A549 (cell line): ENCODE measurements around the gene KDELR3. TPM values are rescaled to one million over a fixed set of nuclear protein-coding genes. Genes with fewer than 3 reads are reported as not detected.

Experiments
- ATAC-seq, 2 experiments: fragments of 200-7000 bp in 1 of 2; fragments of >200 bp in 1 of 2; cut with Nextera tagmentation in 1 of 2; cut with Tn5 transposase in 1 of 2; 3 replicates each; pipeline versions ENCODE4 v1.8.0 to v1.9.1; 2018 to 2020; ENCODE audit warnings: mild to moderate bottlenecking in 1 of 2, moderate library complexity in 1 of 2
- CTCF ChIA-PET: fragments of 300-600 bp; sonication (Branson Sonifier 250); formaldehyde crosslinking; extraction: SDS; loops from one replicate; lab custom pipeline; 2021; ENCODE audit warnings: antibody characterized with exemption, inconsistent platforms; lab: Yijun Ruan, JAX
- POLR2A ChIA-PET: fragments of 350-600 bp; formaldehyde crosslinking; extraction: SDS; loops from one replicate; lab custom pipeline; 2021; ENCODE audit warnings: antibody characterized with exemption, inconsistent platforms; lab: Yijun Ruan, JAX
- DNase-seq, 2 experiments: peaks; one replicate each; pipeline versions ENCODE4 v3.0.0 to v3.0.0-alpha.2; 2011 to 2016; ENCODE audit warnings: low read depth in 1 of 2, low spot score in 1 of 2
- FAIRE-seq: peaks from 2 replicates; lab custom pipeline; 2011; peaks lifted over from hg19 to GRCh38; lab: Jason Lieb, UNC
- H3K27ac ChIP-seq, 2 experiments: fragments of >200 bp; sonication (Bioruptor Twin); formaldehyde crosslinking; 3 replicates each; pipeline ENCODE4 v1.5.1; 2016 to 2017
- H3K4me1 ChIP-seq: fragments of >200 bp; sonication (Bioruptor Twin); formaldehyde crosslinking; 3 replicates; pipeline ENCODE4 v1.6.1; 2016
- H3K4me2 ChIP-seq: fragments of >200 bp; sonication (Bioruptor Twin); formaldehyde crosslinking; 3 replicates; pipeline ENCODE4 v1.6.1; 2016
- H3K4me3 ChIP-seq: fragments of >200 bp; sonication (Bioruptor Twin); formaldehyde crosslinking; 3 replicates; pipeline ENCODE4 v1.5.1; 2016
- H3K9me3 ChIP-seq: fragments of >200 bp; sonication (Bioruptor Twin); formaldehyde crosslinking; 3 replicates; pipeline ENCODE4 v1.6.1; 2016
- CBX2 ChIP-seq: fragments of 200-600 bp; sonication (generic); IDR thresholded peaks from 2 replicates; pipeline ENCODE4 v1.6.1; 2016; ENCODE audit warnings: low read depth, mild to moderate bottlenecking, borderline replicate concordance
- CHD2 ChIP-seq: fragments of 150-350 bp; IDR thresholded peaks from 2 replicates; pipeline ENCODE4 v1.6.1; 2014; ENCODE audit warnings: low read length; ENCODE audit not compliant: partially characterized antibody
- EHF ChIP-seq: fragments of 250-450 bp; sonication (Bioruptor Pico); IDR thresholded peaks from 2 replicates; pipeline ENCODE4 v1.5.0; 2020; ENCODE audit warnings: mild to moderate bottlenecking
- EP300 ChIP-seq, 2 experiments: fragments of >200 bp; sonication (Bioruptor Twin); formaldehyde crosslinking; IDR thresholded peaks; 2 replicates in 1 of 2; 3 replicates in 1 of 2; pipeline ENCODE4 v1.6.1; 2016 to 2017
- HDAC2 ChIP-seq: fragments of 200-600 bp; sonication (generic); IDR thresholded peaks from 2 replicates; pipeline ENCODE4 v1.6.1; 2016
- HOXB13 ChIP-seq: fragments of 250-450 bp; sonication (Bioruptor Pico); IDR thresholded peaks from 2 replicates; pipeline ENCODE4 v1.5.0; 2020; ENCODE audit warnings: low read depth, mild to moderate bottlenecking, moderate library complexity
- JUN ChIP-seq, 2 experiments: fragments of >200 bp; sonication (Bioruptor Twin); formaldehyde crosslinking; IDR thresholded peaks; 2 replicates in 1 of 2; 3 replicates in 1 of 2; pipeline ENCODE4 v1.6.1; 2016 to 2017
- JUNB ChIP-seq: fragments of >200 bp; sonication (Bioruptor Twin); formaldehyde crosslinking; IDR thresholded peaks from 2 replicates; pipeline ENCODE4 v1.6.1; 2016
- KDM5A ChIP-seq: fragments of 200-600 bp; sonication (generic); IDR thresholded peaks from 2 replicates; pipeline ENCODE4 v1.6.1; 2016; ENCODE audit warnings: antibody characterized with exemption, mild to moderate bottlenecking
- MAFK ChIP-seq: fragments of 450-650 bp; IDR thresholded peaks from 2 replicates; pipeline ENCODE4 v1.6.1; 2014; ENCODE audit not compliant: partially characterized antibody
- NFE2L2 ChIP-seq: fragments of 150-350 bp; conservative IDR thresholded peaks from 2 replicates; pipeline ENCODE4 v1.6.1; 2014; ENCODE audit warnings: low read length
- NR3C1 ChIP-seq: fragments of >200 bp; sonication (Bioruptor Twin); formaldehyde crosslinking; IDR thresholded peaks from 3 replicates; pipeline ENCODE4 v1.6.1; 2017
- POLR2A ChIP-seq: IDR thresholded peaks from 2 replicates; pipeline ENCODE4 v1.6.1; 2012; ENCODE audit warnings: mild to moderate bottlenecking, low read length
- POLR2AphosphoS2 ChIP-seq: conservative IDR thresholded peaks from 2 replicates; pipeline ENCODE4 v1.6.1; 2012; ENCODE audit warnings: low read length, improper control_type of control experiment, inconsistent platforms
- RAD21 ChIP-seq, 2 experiments: fragments of >200 bp in 1 of 2; sonication (Bioruptor Twin) in 1 of 2; formaldehyde crosslinking in 1 of 2; IDR thresholded peaks in 1 of 2; conservative IDR thresholded peaks in 1 of 2; 2 replicates in 1 of 2; 3 replicates in 1 of 2; pipeline ENCODE4 v1.6.1; 2012 to 2018; ENCODE audit warnings: inconsistent platforms in 1 of 2
- RARB ChIP-seq: fragments of 250-450 bp; sonication (Bioruptor Pico); IDR thresholded peaks from 2 replicates; pipeline ENCODE4 v1.8.0; 2021; ENCODE audit warnings: mild to moderate bottlenecking, moderate library complexity
- RCOR1 ChIP-seq: fragments of 150-350 bp; IDR thresholded peaks from 2 replicates; pipeline ENCODE4 v1.6.1; 2014; ENCODE audit warnings: antibody characterized with exemption, low read length, low read depth
- SREBF2 ChIP-seq: fragments of 450-650 bp; IDR thresholded peaks from 2 replicates; pipeline ENCODE4 v1.6.1; 2014; ENCODE audit warnings: mild to moderate bottlenecking, moderate library complexity
- ZC3H11A ChIP-seq: fragments of 450-650 bp; IDR thresholded peaks from 2 replicates; pipeline ENCODE4 v1.6.1; 2014; ENCODE audit warnings: antibody characterized with exemption, mild to moderate bottlenecking
- ZFP36 ChIP-seq: fragments of 450-650 bp; IDR thresholded peaks from 2 replicates; pipeline ENCODE4 v1.6.1; 2014; ENCODE audit warnings: borderline replicate concordance; ENCODE audit not compliant: partially characterized antibody
- ZNF302 ChIP-seq: fragments of 250-450 bp; sonication (Bioruptor Pico); IDR thresholded peaks from 2 replicates; pipeline ENCODE4 v1.9.0; 2021; ENCODE audit warnings: inconsistent platforms, mild to moderate bottlenecking, moderate library complexity
- ZSCAN20 ChIP-seq: fragments of 250-450 bp; sonication (Bioruptor Pico); IDR thresholded peaks from 2 replicates; pipeline ENCODE4 v1.8.0; 2022; ENCODE audit warnings: mild to moderate bottlenecking, moderate library complexity
- WGBS: methylation state at CpG from one replicate; pipeline ENCODE4 v1.1.6; 2017; ENCODE audit errors: missing lambda C conversion rate; 5-methylcytosine and 5-hydroxymethylcytosine counted together
- polyA plus RNA-seq, 4 experiments: library from polyadenylated mRNA; depleted of rRNA in 3 of 4; stranded (reverse); fragments of >200 nt; fragmentation: RNase III in 1 of 4; extraction: RNeasy Plus Mini Kit Qiagen cat#74134 plus additional on column Dnase treatment in 1 of 4; gene quantifications; 2 replicates in 3 of 4; 3 replicates in 1 of 4; pipeline ENCODE4 v1.2.3, GENCODE V29; 2011 to 2017
- TF ChIP-seq, protein P1 (sequence below): IDR thresholded peaks from 2 replicates; pipeline ENCODE4 v1.6.1; 2012
- TF ChIP-seq, protein P2 (sequence below): fragments of 250-450 bp; sonication (Bioruptor Pico); IDR thresholded peaks from 2 replicates; pipeline ENCODE4 v1.5.0; 2021; ENCODE audit warnings: mild to moderate bottlenecking, moderate library complexity, borderline replicate concordance
- TF ChIP-seq, protein P3 (sequence below): IDR thresholded peaks from 2 replicates; pipeline ENCODE4 v1.6.1; 2012
- TF ChIP-seq, protein P4 (sequence below): fragments of 250-450 bp; sonication (Bioruptor Pico); IDR thresholded peaks from 2 replicates; pipeline ENCODE4 v1.5.0; 2020; ENCODE audit warnings: low read depth, mild to moderate bottlenecking, moderate library complexity
- TF ChIP-seq, protein P5 (sequence below): IDR thresholded peaks from 2 replicates; pipeline ENCODE4 v1.6.1; 2012; ENCODE audit warnings: low read depth, borderline replicate concordance

The KDELR3 gene
- polyA plus RNA-seq, 2 of the 4 experiments (the other 2 are of a cell fraction): 12.2 to 32.8 TPM

DNA sequence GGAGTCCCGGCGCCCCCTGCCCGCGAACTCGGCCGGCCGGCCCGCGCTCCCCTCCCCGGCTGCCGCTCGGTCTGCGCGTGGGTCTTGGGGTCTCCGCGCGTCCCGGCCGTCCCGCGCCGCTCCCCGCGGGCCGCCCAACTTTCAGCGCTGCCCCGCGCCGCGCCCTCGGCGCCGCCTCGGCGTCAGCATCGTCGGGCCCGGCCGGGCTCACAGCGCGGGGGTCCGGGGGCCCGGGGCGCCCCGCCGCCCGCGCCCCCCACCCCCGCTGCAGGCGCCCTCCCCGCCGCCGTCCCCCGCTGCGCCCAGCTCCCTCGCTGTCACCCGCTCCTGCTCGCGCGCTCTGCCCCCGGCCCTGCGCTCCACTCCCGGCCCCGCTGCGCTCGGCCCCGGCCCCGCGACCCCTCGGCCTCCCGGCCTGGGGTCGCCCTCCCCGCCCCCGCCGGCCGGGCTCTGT is 12.8 kb upstream of the KDELR3 start, which contains the start of gene KCNJ4:
TSS of gene KCNJ4 (minus strand) at position 124 of the 454 bp plus-strand sequence. CDS start 27,067 bp downstream, outside the sequence.
- CTCF ChIA-PET: no interaction called here
- H3K27ac ChIP-seq: peak within 1 kb of the TSS; percentile 60 to 90; a peak in 5 of 6 replicates
- peak within 1 kb of the TSS; percentile 62 for H3K4me3 ChIP-seq
- H3K4me1 ChIP-seq: no peaks in the 10 kb centered on the region; the same call in 2 of the 3 replicates
- DNase-seq: no peak
- peak within 1 kb of the TSS; percentile 96 for H3K4me2 ChIP-seq
- WGBS: no CpG with 5 or more reads among the region's 76 CpGs
- POLR2A ChIA-PET: no interaction called here
- TF ChIP-seq, protein P1, sequence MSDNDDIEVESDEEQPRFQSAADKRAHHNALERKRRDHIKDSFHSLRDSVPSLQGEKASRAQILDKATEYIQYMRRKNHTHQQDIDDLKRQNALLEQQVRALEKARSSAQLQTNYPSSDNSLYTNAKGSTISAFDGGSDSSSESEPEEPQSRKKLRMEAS: no peak
- TF ChIP-seq ZSCAN20 (CRISPR knock-in tag) (no peak), HOXB13 (no peak), MAFK (no peak), RCOR1 (no peak), KDM5A (no peak), POLR2AphosphoS2 (no peak), EHF (no peak), POLR2A (no peak), NFE2L2 (no peak), ZC3H11A (no peak), JUN (IDR thresholded peaks at IDR 0.05) (no peak), SREBF2 (no peak)
- TF ChIP-seq, protein P2, sequence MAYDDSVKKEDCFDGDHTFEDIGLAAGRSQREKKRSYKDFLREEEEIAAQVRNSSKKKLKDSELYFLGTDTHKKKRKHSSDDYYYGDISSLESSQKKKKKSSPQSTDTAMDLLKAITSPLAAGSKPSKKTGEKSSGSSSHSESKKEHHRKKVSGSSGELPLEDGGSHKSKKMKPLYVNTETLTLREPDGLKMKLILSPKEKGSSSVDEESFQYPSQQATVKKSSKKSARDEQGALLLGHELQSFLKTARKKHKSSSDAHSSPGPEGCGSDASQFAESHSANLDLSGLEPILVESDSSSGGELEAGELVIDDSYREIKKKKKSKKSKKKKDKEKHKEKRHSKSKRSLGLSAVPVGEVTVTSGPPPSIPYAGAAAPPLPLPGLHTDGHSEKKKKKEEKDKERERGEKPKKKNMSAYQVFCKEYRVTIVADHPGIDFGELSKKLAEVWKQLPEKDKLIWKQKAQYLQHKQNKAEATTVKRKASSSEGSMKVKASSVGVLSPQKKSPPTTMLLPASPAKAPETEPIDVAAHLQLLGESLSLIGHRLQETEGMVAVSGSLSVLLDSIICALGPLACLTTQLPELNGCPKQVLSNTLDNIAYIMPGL (CRISPR knock-in tag): no peak
- TF ChIP-seq, protein P3, sequence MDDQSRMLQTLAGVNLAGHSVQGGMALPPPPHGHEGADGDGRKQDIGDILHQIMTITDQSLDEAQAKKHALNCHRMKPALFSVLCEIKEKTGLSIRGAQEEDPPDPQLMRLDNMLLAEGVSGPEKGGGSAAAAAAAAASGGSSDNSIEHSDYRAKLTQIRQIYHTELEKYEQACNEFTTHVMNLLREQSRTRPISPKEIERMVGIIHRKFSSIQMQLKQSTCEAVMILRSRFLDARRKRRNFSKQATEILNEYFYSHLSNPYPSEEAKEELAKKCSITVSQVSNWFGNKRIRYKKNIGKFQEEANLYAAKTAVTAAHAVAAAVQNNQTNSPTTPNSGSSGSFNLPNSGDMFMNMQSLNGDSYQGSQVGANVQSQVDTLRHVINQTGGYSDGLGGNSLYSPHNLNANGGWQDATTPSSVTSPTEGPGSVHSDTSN: no peak
- TF ChIP-seq, protein P4, sequence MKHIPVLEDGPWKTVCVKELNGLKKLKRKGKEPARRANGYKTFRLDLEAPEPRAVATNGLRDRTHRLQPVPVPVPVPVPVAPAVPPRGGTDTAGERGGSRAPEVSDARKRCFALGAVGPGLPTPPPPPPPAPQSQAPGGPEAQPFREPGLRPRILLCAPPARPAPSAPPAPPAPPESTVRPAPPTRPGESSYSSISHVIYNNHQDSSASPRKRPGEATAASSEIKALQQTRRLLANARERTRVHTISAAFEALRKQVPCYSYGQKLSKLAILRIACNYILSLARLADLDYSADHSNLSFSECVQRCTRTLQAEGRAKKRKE (CRISPR knock-in tag): no peak
- TF ChIP-seq, all 56 proteins: peak for 0
- ATAC-seq (no peak), FAIRE-seq (no peak)
- H3K9me3 ChIP-seq: no peaks in the 10 kb centered on the region

DNA sequence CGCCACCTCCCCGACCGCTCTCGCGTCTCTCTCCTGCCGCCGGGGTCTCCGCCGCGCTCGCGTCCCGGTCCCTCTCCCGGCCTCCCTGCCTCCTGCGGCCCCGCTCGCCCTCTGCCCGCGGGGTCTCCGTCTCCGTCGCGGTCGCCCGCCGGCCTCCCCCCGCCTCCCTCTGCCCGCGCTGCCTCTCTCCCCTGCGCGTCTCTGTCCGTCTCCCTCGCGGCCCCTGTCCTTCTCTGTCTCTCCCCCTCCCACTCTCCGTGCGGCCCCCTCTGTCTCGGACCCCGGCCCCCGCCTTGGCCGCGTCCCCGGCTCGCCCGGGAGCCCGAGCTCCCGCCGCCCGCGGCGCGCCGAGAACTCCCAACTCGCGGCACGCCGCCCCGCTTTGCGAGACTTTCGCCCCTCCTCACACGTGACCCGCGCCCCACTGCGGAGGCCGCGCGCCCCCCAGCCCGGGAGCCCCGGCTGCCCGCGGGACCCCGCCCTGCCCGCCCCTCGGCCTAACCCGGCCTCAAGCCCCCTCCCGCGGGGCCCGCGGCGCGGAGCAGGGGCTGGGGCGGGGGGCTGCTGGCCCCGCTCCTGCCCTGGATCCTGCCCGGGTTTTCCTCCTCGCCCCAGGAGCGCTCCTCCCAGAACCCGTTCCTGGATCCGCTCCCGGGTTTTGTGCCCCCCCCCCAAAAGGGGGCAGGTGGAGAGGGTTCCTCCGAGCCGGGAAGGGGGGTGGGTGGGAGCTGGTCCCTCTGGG is 12.2 kb upstream of the KDELR3 start:
- DNase-seq (no peak), ATAC-seq (no peak), FAIRE-seq (no peak)
- no peaks in the 10 kb centered on the region for H3K9me3 ChIP-seq
- H3K27ac ChIP-seq: peak overlapping the region; percentile 60 to 90; a peak in 5 of 6 replicates
- ChIA-PET POLR2A (interaction anchor here (0.6 kb wide), 1 partner anchor 421 kb away, joined by 3 read pairs; no protein-coding TSS in a partner anchor), CTCF (no interaction called here)
- peak overlapping the region; percentile 62 for H3K4me3 ChIP-seq
- no CpG with 5 or more reads among the region's 90 CpGs for WGBS
- H3K4me1 ChIP-seq: no peaks in the 10 kb centered on the region; the same call in 2 of the 3 replicates
- 0 out of 5 replicates have a peak, but pooled peaks of 1 of the 2 experiments have one; percentile 24 for TF ChIP-seq JUN (IDR thresholded peaks at IDR 0.05)
- no peak for TF ChIP-seq CHD2
- H3K4me2 ChIP-seq: peak overlapping the region; percentile 96

DNA sequence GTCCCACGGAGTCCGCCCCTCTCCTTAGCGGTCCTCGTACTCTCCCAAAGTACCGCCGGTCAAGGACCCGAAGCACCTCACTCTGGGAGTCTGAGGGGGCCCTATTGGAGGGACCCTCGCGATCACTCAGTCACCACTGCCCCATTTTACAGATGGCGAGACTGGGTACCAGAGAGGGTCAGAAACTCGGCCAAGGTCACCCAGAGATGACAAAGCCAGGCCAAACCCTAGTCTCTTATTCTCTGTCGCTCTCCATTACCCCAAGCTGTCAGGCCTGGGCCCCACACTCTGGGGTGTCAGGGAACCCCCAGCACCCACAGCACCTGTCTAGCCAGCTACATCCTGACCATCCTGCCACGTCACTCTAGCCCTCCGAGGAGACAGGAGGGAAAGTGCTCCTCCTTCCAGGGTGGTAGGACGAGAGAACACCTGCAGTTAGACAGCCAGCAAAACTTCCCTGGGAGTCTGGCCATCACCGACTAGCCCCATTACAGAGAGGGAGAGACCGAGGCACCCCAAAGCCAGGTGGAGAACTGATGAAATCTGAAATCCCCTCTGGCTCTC is 11.5 kb upstream of the KDELR3 start:
- no peak for DNase-seq
- Histone ChIP-seq H3K4me2 (peak overlapping the region; percentile 96), H3K27ac (no peak overlapping the region), H3K4me1 (no peaks in the 10 kb centered on the region; the same call in 2 of the 3 replicates), H3K4me3 (peak overlapping the region; percentile 62; the same call in 2 of the 3 replicates), H3K9me3 (no peaks in the 10 kb centered on the region)
- FAIRE-seq: no peak
- 43% methylated on average over 14 of the region's 17 CpGs for WGBS
- no peak for ATAC-seq
- ChIA-PET CTCF (no interaction called here), POLR2A (interaction anchor here (0.6 kb wide), 1 partner anchor 421 kb away, joined by 3 read pairs; no protein-coding TSS in a partner anchor)
- TF ChIP-seq ZFP36 (no peak), JUNB (no peak), HOXB13 (no peak), CHD2 (no peak), CBX2 (no peak), ZNF302 (CRISPR knock-in tag) (no peak), NR3C1 (no peak), RARB (CRISPR knock-in tag) (no peak), RAD21 (conservative IDR thresholded peaks at IDR 0.05 in 1 of 2, IDR thresholded peaks at IDR 0.05 in 1 of 2) (no peak), HDAC2 (no peak), EP300 (IDR thresholded peaks at IDR 0.05) (no peak)
- TF ChIP-seq, protein P5, sequence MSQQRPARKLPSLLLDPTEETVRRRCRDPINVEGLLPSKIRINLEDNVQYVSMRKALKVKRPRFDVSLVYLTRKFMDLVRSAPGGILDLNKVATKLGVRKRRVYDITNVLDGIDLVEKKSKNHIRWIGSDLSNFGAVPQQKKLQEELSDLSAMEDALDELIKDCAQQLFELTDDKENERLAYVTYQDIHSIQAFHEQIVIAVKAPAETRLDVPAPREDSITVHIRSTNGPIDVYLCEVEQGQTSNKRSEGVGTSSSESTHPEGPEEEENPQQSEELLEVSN: no peak
